Measurements from ENCODE around the gene ERP27. TPM values are rescaled to one million over a fixed set of nuclear protein-coding genes. Genes with fewer than 3 reads are reported as not detected.

Gene ERP27
- total RNA-seq, 4 donors from 2014 or later = 0.57 to 5.5 (median 1.9) TPM; not detected in 1

GRCh38 chr12:14965221-14965620 is 26.9 kb upstream of the ERP27 start:
- Histone ChIP-seq H3K27ac (no peak overlapping the region), H3K4me1 (peaks cover 0 to 20% (median 0%) of the 10 kb centered on the region in 3 donors), H3K4me3 (no peak overlapping the region), H3K36me3 (no peaks in the 10 kb centered on the region), H3K9me3 (no peaks in the 10 kb centered on the region), H3K27me3 (no peaks in the 10 kb centered on the region)
- no peak for TF ChIP-seq CTCF (IDR thresholded peaks at IDR 0.05)
- TF ChIP-seq POLR2A (IDR thresholded peaks at IDR 0.05) = no peak
- DNase-seq = no peak
- 83 to 93% methylated on average over 2 of the region's 2 CpGs for WGBS, 2 donors
- intact Hi-C loops (cut with DNase I) = no loop called here

DNA sequence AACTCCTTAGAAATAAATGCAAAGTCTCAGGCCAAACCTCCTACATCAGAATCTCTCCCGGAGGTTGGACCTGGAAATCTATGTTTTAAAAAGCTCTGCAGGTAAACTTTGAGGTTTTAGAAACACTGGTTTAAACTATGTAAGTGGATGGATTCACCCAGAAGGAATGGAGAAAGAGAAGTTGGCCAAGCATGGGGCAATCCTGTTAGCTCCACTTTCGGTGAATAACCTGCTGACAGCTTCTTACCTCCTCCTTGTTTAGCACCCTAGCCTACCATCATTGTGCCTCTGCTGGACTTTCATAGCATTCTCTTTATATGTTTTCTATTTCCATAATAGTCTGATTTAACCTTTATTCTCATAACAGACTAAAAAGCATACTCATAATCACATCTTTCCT is 26.1 kb upstream of the ERP27 start:
- intact Hi-C loops (cut with DNase I) = no loop called here
- 39 to 67% methylated on average over 2 of the region's 2 CpGs for WGBS, 2 donors

GRCh38 chr12:14963520-14963919 is 25.2 kb upstream of the ERP27 start:
- Histone ChIP-seq H3K36me3 (no peaks in the 10 kb centered on the region), H3K4me3 (no peak overlapping the region), H3K27ac (peak overlapping the region in 1 of 4 donors; percentile 78), H3K4me1 (peaks cover 0 to 24% (median 0%) of the 10 kb centered on the region in 3 donors), H3K27me3 (no peaks in the 10 kb centered on the region), H3K9me3 (no peaks in the 10 kb centered on the region)
- no peak for DNase-seq
- 93 to 94% methylated on average over 7 of the region's 7 CpGs for WGBS, 2 donors
- TF ChIP-seq CTCF (IDR thresholded peaks at IDR 0.05) (no peak), POLR2A (IDR thresholded peaks at IDR 0.05) (no peak)
- intact Hi-C loops (cut with DNase I) = no loop called here

More for the DNA sequence above, 26.1 kb upstream of the ERP27 start:
- Histone ChIP-seq H3K27ac (no peak overlapping the region), H3K27me3 (no peaks in the 10 kb centered on the region), H3K4me3 (no peak overlapping the region), H3K36me3 (no peaks in the 10 kb centered on the region), H3K4me1 (peaks cover 0 to 24% (median 0%) of the 10 kb centered on the region in 3 donors), H3K9me3 (no peaks in the 10 kb centered on the region)
- DNase-seq = no peak
- no peak for TF ChIP-seq CTCF (IDR thresholded peaks at IDR 0.05)
- TF ChIP-seq POLR2A (IDR thresholded peaks at IDR 0.05) = no peak

DNA sequence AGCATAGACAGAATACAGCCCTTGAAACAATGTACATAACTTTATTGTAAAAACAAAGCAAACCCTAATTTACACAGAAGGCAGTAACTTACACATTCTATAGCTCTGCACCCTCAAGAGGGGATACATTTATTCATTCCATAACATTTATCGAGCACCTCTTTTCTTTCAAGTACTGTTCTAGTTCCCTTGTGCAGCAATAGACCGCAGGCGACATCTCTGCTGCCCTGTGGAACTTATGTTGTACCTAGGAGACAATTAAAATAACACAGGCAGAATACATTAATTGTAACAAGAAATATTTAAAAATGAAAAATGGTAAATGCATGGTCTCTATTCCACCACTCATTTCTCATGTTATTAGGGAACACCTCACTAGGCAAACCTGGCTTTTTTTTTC is 24.5 kb upstream of the ERP27 start:
- DNase-seq = no peak
- intact Hi-C loops (cut with DNase I) = no loop called here
- H3K36me3 ChIP-seq = no peaks in the 10 kb centered on the region
- TF ChIP-seq POLR2A (IDR thresholded peaks at IDR 0.05) (no peak), CTCF (IDR thresholded peaks at IDR 0.05) (no peak)
- peak overlapping the region in 3 of 4 donors; percentile 50 to 87 (median 78) for H3K27ac ChIP-seq
- no peak overlapping the region for H3K4me3 ChIP-seq
- no peaks in the 10 kb centered on the region for H3K27me3 ChIP-seq
- H3K4me1 ChIP-seq = peaks cover 0 to 27% (median 0%) of the 10 kb centered on the region in 3 donors
- WGBS, 2 donors = 85 to 92% methylated on average over 3 of the region's 3 CpGs
- no peaks in the 10 kb centered on the region for H3K9me3 ChIP-seq

- peak overlapping the region; percentile 78 to 87 (median 82) for H3K27ac ChIP-seq
- WGBS, 2 donors = 70 to 72% methylated on average over 3 of the region's 3 CpGs
These were observed 23.8 kb upstream of the ERP27 start for GRCh38 chr12:14962153-14962539.

More at GRCh38 chr12:14962153-14962539, 23.8 kb upstream of the ERP27 start:
- no peak for DNase-seq
- Histone ChIP-seq H3K9me3 (no peaks in the 10 kb centered on the region), H3K36me3 (no peaks in the 10 kb centered on the region), H3K4me1 (peaks cover 0 to 34% (median 0%) of the 10 kb centered on the region in 3 donors), H3K27me3 (no peaks in the 10 kb centered on the region), H3K4me3 (peak overlapping the region in 2 of 4 donors; percentile 44 to 61)
- intact Hi-C loops (cut with DNase I) = no loop called here
- TF ChIP-seq POLR2A (IDR thresholded peaks at IDR 0.05) = no peak
- no peak for TF ChIP-seq CTCF (IDR thresholded peaks at IDR 0.05)

All from esophagus squamous epithelium (tissue), 5 donors.